GM19328 (cell line): ENCODE data around the gene CCR9.

Experiments used
- ATAC-seq: cut with Tn5 transposase; IDR thresholded peaks from one replicate; pipeline ENCODE4 v1.9.1; 2021; ENCODE audit warnings: mild to moderate bottlenecking, moderate library complexity; ENCODE audit not compliant: unreplicated experiment

Gene CCR9

GRCh38 chr3:45936261-45936660, 49.9 kb downstream of the CCR9 start:
- ATAC-seq: no peak

DNA sequence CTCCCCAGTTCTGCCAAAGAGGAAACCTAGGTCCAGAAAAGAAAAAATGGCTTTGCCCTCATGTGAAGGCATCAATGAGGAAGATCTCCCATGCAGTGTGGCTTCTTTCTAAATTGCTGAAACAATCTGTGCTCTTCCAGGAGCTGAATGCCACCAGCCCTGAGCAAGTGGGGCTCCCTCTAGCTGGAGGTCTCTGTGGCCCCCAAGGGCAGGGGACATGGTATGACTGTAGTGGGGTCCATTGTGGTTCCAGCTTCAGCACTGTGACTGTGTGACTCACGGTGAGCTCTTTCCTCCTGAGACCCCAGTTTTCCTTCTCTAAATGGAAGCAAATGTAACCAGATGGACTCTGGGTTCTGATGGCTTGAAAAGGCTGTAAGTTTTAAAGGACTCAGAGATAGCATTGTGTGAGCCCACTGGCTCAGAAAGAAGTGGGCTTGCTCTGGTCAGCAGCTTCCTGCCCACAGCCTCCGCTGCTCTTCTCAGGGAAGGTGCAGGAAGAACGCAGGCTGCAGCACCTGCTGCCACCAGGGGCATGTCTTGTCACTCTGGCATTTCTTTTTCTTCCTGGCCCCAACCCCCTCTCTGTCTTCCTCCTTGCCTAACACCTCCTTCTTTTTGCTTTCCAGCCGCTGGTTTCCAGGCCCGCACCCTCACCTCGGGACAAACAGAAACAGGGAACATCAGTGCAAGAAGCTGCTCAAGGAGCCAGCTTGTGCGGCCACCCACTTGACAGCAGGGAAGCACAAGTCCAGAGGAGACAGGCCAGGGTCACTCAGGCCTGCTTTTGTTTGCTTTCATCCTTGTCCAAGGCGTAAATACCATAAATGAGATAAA, 51.1 kb downstream of the CCR9 start:
- ATAC-seq: no peak

DNA sequence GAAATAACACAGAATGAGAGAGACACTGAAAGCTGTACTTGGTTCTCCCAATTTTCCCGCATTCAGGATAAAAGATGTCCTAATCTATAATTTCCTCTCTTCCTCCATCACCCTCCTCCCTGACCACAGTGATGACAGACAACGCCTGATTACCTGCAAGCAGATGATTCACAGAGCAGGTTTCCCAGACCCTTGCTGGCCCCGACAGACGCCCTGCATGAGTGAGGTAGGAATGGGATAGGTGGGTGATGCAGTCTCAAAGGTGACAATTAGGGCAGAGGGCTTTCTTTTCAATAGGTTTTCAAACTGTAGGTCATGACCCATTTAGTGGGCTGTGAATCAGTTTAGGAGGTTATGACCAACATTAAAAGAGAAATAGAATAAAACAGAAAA, 51.7 kb downstream of the CCR9 start:
- no peak for ATAC-seq

DNA sequence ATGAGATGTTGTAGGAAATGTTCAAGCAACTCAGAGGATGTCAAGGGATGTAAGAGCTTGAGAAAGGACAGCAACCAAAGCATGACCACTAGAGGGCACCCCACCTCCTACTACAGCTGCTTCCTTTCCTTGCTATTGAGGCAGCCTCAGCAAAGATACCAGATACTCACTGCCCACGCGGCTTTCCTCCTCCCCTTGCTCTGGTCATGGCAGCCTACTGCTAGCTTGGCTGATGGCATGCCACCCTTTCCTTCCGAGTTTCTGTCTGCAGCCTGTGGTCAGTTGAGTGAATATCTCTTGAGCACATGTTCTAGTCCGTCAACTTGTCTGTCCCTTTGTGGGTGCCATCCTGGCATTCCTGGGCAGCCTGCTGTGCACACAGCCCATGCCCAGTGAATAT, 52.5 kb downstream of the CCR9 start:
- no peak for ATAC-seq

GRCh38 chr3:45939341-45939771, 53.0 kb downstream of the CCR9 start:
- ATAC-seq: no peak

- no peak for ATAC-seq
Observed at GRCh38 chr3:45940004-45940780, 53.8 kb downstream of the CCR9 start.

GRCh38 chr3:45940781-45941365, 54.5 kb downstream of the CCR9 start:
- ATAC-seq: no peak

- no peak for ATAC-seq
Observed at GRCh38 chr3:45942051-45942825, 55.9 kb downstream of the CCR9 start.

DNA sequence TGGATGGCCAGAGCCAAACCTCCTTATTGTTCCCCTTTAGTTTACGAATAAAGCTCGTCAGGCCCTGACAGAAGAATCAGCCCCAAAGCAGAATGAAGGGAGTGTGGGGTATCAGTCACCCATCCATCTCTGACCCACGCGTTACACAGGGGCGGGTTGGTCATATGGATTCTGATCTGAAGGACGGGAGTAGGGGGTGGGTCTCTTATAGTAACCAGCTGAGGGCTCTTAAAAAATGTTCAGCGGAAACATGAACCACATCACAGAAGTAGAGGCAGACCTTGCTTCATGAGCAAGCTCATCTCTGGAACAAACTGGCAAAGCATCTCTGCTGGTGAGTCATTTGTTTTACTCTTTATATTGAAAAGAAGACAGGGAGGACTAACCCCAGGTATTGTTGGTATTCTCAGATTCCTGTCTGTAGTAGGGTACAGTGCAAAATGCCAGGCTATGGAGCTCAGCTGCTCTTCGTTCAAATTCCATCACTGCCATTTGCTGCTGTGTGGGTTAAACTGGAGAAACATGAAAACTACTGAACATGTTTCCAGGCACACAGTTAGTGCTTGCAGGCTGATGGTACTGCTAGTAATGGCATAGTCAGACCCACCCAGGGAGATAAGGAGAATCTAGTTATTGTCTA, 57.0 kb downstream of the CCR9 start, which contains the start of gene CXCR6:
Gene CXCR6, plus strand, starts transcription at position 258 of the 640 bp plus-strand sequence. CDS start 3,018 bp downstream, outside the sequence.
- no peak for ATAC-seq

- ATAC-seq: no peak
Observed at GRCh38 chr3:45944830-45945620, 58.7 kb downstream of the CCR9 start.

DNA sequence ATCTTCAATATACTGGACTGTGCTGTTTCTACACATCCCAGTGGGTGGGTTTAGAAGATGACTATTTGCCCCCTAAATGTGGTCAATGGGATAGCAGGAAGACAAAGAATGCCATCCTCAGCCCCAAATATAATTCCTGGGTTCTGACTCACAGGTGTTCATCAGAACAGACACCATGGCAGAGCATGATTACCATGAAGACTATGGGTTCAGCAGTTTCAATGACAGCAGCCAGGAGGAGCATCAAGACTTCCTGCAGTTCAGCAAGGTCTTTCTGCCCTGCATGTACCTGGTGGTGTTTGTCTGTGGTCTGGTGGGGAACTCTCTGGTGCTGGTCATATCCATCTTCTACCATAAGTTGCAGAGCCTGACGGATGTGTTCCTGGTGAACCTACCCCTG, 60.0 kb downstream of the CCR9 start:
- no peak for ATAC-seq

DNA sequence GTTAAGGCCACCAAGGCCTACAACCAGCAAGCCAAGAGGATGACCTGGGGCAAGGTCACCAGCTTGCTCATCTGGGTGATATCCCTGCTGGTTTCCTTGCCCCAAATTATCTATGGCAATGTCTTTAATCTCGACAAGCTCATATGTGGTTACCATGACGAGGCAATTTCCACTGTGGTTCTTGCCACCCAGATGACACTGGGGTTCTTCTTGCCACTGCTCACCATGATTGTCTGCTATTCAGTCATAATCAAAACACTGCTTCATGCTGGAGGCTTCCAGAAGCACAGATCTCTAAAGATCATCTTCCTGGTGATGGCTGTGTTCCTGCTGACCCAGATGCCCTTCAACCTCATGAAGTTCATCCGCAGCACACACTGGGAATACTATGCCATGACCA, 60.5 kb downstream of the CCR9 start:
- no peak for ATAC-seq

GRCh38 chr3:45947361-45947760, 61.0 kb downstream of the CCR9 start:
- ATAC-seq: no peak

- ATAC-seq: no peak
Observed at GRCh38 chr3:45948311-45948781, 62.0 kb downstream of the CCR9 start.

- no peak for ATAC-seq
Observed at GRCh38 chr3:45948881-45949280, 62.5 kb downstream of the CCR9 start.

GRCh38 chr3:45949432-45949831, 63.1 kb downstream of the CCR9 start:
- no peak for ATAC-seq

- no peak for ATAC-seq
Observed at GRCh38 chr3:45950131-45950530, 63.8 kb downstream of the CCR9 start.

DNA sequence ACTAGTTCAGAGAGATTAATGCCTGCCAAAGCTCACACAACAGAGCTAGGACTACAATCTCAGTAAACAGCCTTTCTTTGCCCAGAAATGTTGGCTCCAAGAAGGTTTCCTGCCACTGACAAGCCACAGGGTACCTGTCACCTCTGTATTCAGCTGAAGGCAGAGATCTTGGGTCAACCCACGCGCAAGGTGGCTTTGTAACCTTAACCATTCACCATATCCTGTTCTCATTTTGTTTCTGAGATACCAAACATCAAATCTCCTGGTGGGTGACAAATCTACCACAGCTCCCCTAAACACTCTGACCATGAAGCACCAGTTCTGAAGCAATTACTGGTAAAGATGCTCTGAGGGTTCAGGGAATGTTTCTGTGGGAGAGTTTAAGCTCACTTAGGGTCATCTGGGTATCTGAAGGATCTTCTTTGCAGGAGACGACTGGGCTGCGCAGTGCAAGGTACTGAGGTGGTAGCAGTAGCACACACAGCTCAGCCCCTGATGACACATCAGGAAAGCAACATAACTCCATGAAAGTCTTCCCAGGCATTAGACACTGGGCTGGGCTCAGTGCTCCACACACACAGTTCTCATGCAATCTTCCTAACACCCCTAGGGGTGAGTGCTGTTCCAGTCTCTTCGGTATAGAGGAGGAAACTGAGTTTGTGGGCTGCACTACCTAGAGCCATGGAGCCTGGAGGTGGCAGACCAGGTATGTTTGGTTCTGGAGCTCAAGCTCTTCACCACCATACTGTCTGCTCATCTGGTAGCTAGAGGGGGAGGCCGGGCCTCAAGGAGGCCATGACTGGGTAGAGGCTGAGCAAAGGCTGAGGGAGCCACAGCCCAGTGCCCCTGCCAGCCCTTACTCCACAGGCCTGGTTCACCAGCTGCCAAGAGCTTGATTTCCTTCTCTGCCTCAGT, 64.6 kb downstream of the CCR9 start:
- ATAC-seq: no peak
